Lung (tissue), 12 donors: ENCODE measurements around the gene RNF227. TPM values are rescaled to one million over a fixed set of nuclear protein-coding genes. Genes with fewer than 3 reads are reported as not detected.

Experiments
- ATAC-seq: fragments of 200-7000 bp; cut with Tn5 transposase; one replicate; pipeline ENCODE4 v1.9.1; 2020; ENCODE audit warnings: moderate number of reproducible peaks; ENCODE audit not compliant: insufficient read depth, low FRiP score
- DNase-seq, 3 donors: peaks; one replicate each; pipeline ENCODE4 v3.0.0-alpha.2; 2013 to 2017
- H3K27ac ChIP-seq, 2 donors: one replicate each; pipeline ENCODE4 v1.5.1; 2013; ENCODE audit warnings: mild to moderate bottlenecking in 2 of 2, moderate library complexity in 2 of 2, control low read depth in 1 of 2, inconsistent platforms in 1 of 2, low read depth in 1 of 2, low read length in 1 of 2
- H3K27me3 ChIP-seq, 3 donors: one replicate each; pipeline ENCODE4 v1.5.1; 2013; ENCODE audit warnings: low read length in 2 of 3; ENCODE audit not compliant: control insufficient read depth in 3 of 3, insufficient read depth in 3 of 3
- H3K36me3 ChIP-seq, 4 donors: one replicate each; pipeline ENCODE4 v1.5.1; 2013; ENCODE audit warnings: low read length in 4 of 4, mild to moderate bottlenecking in 1 of 4, moderate library complexity in 1 of 4; ENCODE audit not compliant: control insufficient read depth in 4 of 4, insufficient read depth in 4 of 4
- H3K4me1 ChIP-seq, 5 donors: one replicate each; pipeline ENCODE4 v1.5.1; 2013; ENCODE audit warnings: low read length in 5 of 5, mild to moderate bottlenecking in 2 of 5, moderate library complexity in 1 of 5; ENCODE audit not compliant: control insufficient read depth in 5 of 5, insufficient read depth in 5 of 5
- H3K4me3 ChIP-seq: one replicate; pipeline ENCODE4 v1.5.1; 2013; ENCODE audit warnings: mild to moderate bottlenecking, control low read depth, moderate library complexity
- H3K9ac ChIP-seq, 2 donors: one replicate each; pipeline ENCODE4 v1.5.1; 2013; ENCODE audit warnings: low read length in 2 of 2, control low read depth in 1 of 2; ENCODE audit not compliant: insufficient read depth in 1 of 2
- H3K9me3 ChIP-seq, 4 donors: one replicate each; pipeline ENCODE4 v1.5.1; 2013; ENCODE audit warnings: low read length in 3 of 4, mild to moderate bottlenecking in 1 of 4, moderate library complexity in 1 of 4; ENCODE audit not compliant: control insufficient read depth in 4 of 4, insufficient read depth in 3 of 4
- WGBS, 2 donors: extraction: QIAGEN DNeasy Blood & Tissue Kit; methylation state at CpG; one replicate each; pipeline ENCODE4 v1.1.7; 2013; 5-methylcytosine and 5-hydroxymethylcytosine counted together
- polyA plus RNA-seq, 2 donors: library from polyadenylated mRNA; stranded (reverse); fragments of 200-250 nt; gene quantifications; one replicate each; pipeline ENCODE4 v1.2.1, GENCODE V29; 2013
- total RNA-seq, 2 donors: library from RNA; depleted of rRNA in 1 of 2; stranded (reverse); fragments of >200 nt in 1 of 2; gene quantifications; one replicate each; pipeline ENCODE4 v1.2.1, GENCODE V29; 2014 to 2021
- TF ChIP-seq, protein P1 (sequence below): IDR thresholded peaks from 2 replicates; pipeline ENCODE4 v1.5.1; 2012; ENCODE audit warnings: mild to moderate bottlenecking; ENCODE audit errors: control extremely low read depth, extremely low read depth
- donor health status: control.
- donor health status: control.
- donor health status: Bipolar disorder and iron deficiency.
- donor health status: healthy.
- donor health status: DM: yes; HTN: yes; CAD: no.

Gene RNF227
- total and polyA plus RNA-seq, 4 donors, result 4.1 to 8.0 (median 5.7) TPM

DNA sequence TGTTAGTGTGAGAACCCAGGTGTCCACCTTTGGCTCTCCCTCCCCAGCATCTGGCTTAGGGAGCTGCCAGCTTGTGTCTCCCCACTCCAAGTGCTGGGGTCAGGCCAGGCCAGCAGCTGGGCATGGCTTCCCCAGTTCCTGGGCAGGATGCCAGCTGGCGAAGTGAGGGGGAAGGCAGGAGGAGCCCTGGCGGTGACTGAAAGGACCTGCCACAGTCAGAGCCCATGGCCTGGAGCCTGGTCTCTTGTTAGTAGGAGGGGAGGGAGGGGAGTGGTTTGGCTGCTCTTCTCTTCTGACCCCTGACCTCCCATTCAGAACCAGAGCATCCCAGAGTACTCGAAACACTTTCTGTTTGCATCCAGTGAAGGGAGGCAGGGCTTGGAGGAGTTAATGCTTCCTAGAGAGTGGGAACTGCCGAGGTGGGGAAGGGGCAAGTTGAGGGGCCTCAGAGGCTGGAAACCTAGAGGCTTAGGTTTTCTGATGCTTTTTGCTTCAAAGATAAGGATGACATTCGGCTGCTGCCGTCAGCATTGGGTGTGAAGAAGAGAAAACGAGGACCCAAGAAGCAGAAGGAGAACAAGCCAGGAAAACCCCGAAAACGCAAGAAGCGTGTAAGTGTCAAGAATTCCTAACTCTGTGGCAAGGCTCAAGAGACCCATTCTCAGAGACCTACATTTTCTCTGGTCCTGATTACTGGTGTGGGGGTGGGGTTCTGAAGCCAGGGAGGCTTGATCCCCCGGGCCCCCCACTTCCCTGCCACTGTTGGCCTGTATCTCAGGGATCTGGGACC lies 26.7 kb downstream of the RNF227 start:
- Histone ChIP-seq H3K4me1 (peaks cover 15 to 44% (median 22%) of the 10 kb centered on the region in 5 donors), H3K9ac (peak overlapping the region in 1 of 2 donors; percentile 79), H3K27ac (peak overlapping the region; percentile 86 to 93), H3K36me3 (peaks cover 0 to 34% (median 22%) of the 10 kb centered on the region in 4 donors), H3K27me3 (no peaks in the 10 kb centered on the region), H3K4me3 (no peak overlapping the region), H3K9me3 (no peaks in the 10 kb centered on the region)
- 22 to 32% methylated on average over 11 of the region's 11 CpGs for WGBS, 2 donors
- ATAC-seq, result peak; percentile 31
- DNase-seq, result peak; percentile 97 to 98 (median 98)
- TF ChIP-seq, protein P1, sequence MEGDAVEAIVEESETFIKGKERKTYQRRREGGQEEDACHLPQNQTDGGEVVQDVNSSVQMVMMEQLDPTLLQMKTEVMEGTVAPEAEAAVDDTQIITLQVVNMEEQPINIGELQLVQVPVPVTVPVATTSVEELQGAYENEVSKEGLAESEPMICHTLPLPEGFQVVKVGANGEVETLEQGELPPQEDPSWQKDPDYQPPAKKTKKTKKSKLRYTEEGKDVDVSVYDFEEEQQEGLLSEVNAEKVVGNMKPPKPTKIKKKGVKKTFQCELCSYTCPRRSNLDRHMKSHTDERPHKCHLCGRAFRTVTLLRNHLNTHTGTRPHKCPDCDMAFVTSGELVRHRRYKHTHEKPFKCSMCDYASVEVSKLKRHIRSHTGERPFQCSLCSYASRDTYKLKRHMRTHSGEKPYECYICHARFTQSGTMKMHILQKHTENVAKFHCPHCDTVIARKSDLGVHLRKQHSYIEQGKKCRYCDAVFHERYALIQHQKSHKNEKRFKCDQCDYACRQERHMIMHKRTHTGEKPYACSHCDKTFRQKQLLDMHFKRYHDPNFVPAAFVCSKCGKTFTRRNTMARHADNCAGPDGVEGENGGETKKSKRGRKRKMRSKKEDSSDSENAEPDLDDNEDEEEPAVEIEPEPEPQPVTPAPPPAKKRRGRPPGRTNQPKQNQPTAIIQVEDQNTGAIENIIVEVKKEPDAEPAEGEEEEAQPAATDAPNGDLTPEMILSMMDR, result peak; percentile 15

- Histone ChIP-seq H3K9ac (peak within 1 kb of the TSS; percentile 8 to 79), H3K4me1 (peaks cover 15 to 50% (median 22%) of the 10 kb centered on the region in 5 donors), H3K4me3 (no peak within 1 kb of the TSS), H3K36me3 (peaks cover 0 to 24% (median 12%) of the 10 kb centered on the region in 4 donors), H3K27me3 (no peaks in the 10 kb centered on the region), H3K27ac (peak within 1 kb of the TSS; percentile 86 to 93), H3K9me3 (no peaks in the 10 kb centered on the region)
- TF ChIP-seq, protein P1, result no peak
- DNase-seq (peak in 2 of 3 donors; percentile 72 to 76), ATAC-seq (no peak)
- 28 to 34% methylated on average over 18 of the region's 18 CpGs for WGBS, 2 donors
Measured at GRCh38 chr17:7888184-7888920, 27.7 kb downstream of the RNF227 start, which contains the start of gene CHD3. TSS of gene CHD3 (plus strand) at chr17:7888789. CDS start at chr17:7889001, 212 bp downstream.

GRCh38 chr17:7887482-7888183 lies 28.5 kb downstream of the RNF227 start:
- H3K27me3 ChIP-seq, result no peaks in the 10 kb centered on the region
- peak overlapping the region; percentile 8 to 76 for H3K9ac ChIP-seq
- ATAC-seq (peak; percentile 87), DNase-seq (peak; percentile 98 to 100 (median 100))
- H3K36me3 ChIP-seq, result peaks cover 0 to 21% (median 13%) of the 10 kb centered on the region in 4 donors
- WGBS, 2 donors, result 0% methylated on average over 35 of the region's 35 CpGs
- H3K9me3 ChIP-seq, result no peaks in the 10 kb centered on the region
- H3K27ac ChIP-seq, result peak overlapping the region; percentile 86 to 93
- TF ChIP-seq, protein P1, result no peak
- H3K4me3 ChIP-seq, result no peak overlapping the region
- H3K4me1 ChIP-seq, result peaks cover 15 to 58% (median 24%) of the 10 kb centered on the region in 5 donors
